ENCODE data around the gene SMTN. TPM values are rescaled to one million over a fixed set of nuclear protein-coding genes. Genes with fewer than 3 reads are reported as not detected.
"Not testable (repeated sequence)": the region's sequence is repeated elsewhere in the genome, so short reads cannot be mapped to it uniquely, and the experiment has no call there.

SMTN gene
- total and polyA plus RNA-seq, 4 experiments from 2014 or later: 0.34 to 1.7 (median 1.2) TPM

- H3K27me3 Mint-ChIP-seq; POLR2A ChIA-PET (ENCODE audit: partially characterized antibody); H3K4me3 Mint-ChIP-seq; CTCF ChIA-PET (ENCODE audit: partially characterized antibody); H3K36me3 Mint-ChIP-seq; H3K36me3 ChIP-seq (ENCODE audit: insufficient read depth, low read length); H3K27ac ChIP-seq (ENCODE audit: low read depth, low read length); H3K27ac Mint-ChIP-seq; H3K4me3 ChIP-seq (ENCODE audit: low read length in 2 of 2); H3K27me3 ChIP-seq (ENCODE audit: insufficient read depth, low read length); H3K4me1 Mint-ChIP-seq; H3K9me3 ChIP-seq (ENCODE audit: control insufficient read depth in 1 of 2, low read length in 2 of 2); H3K4me1 ChIP-seq (ENCODE audit: insufficient read depth, low read length); DNase-seq; intact Hi-C loops (cut with micrococcal nuclease); H3K9me3 Mint-ChIP-seq: not testable (repeated sequence)
Measured at GRCh38 chr22:31059663-31060062, 21.5 kb upstream of the SMTN start.

- no peak overlapping the region for H3K27ac ChIP-seq (ENCODE audit: low read depth, low read length)
- no peaks in the 10 kb centered on the region for H3K9me3 Mint-ChIP-seq
- no peaks in the 10 kb centered on the region for H3K36me3 ChIP-seq (ENCODE audit: insufficient read depth, low read length)
- H3K27ac Mint-ChIP-seq: no peak overlapping the region
- POLR2A ChIA-PET (ENCODE audit: partially characterized antibody): no interaction called here
- no peak for DNase-seq
- no peaks in the 10 kb centered on the region for H3K27me3 ChIP-seq (ENCODE audit: insufficient read depth, low read length)
- no peak overlapping the region for H3K4me3 ChIP-seq (ENCODE audit: low read length in 2 of 2)
- no peak overlapping the region for H3K4me3 Mint-ChIP-seq
- no peaks in the 10 kb centered on the region for H3K9me3 ChIP-seq (ENCODE audit: control insufficient read depth in 1 of 2, low read length in 2 of 2)
- H3K36me3 Mint-ChIP-seq: no peaks in the 10 kb centered on the region
- H3K27me3 Mint-ChIP-seq: no peaks in the 10 kb centered on the region
- no peaks in the 10 kb centered on the region for H3K4me1 ChIP-seq (ENCODE audit: insufficient read depth, low read length)
- H3K4me1 Mint-ChIP-seq: peaks cover 0 to 1% (median 0%) of the 10 kb centered on the region in 4 donors
- intact Hi-C loops (cut with micrococcal nuclease): no loop called here
- CTCF ChIA-PET (ENCODE audit: partially characterized antibody): no interaction called here
Measured at GRCh38 chr22:31062566-31063230, 18.4 kb upstream of the SMTN start.

- Histone ChIP-seq H3K27ac (ENCODE audit: low read depth, low read length) (no peak overlapping the region), H3K9me3 (ENCODE audit: control insufficient read depth in 1 of 2, low read length in 2 of 2) (no peaks in the 10 kb centered on the region), H3K27me3 (ENCODE audit: insufficient read depth, low read length) (no peaks in the 10 kb centered on the region), H3K36me3 (ENCODE audit: insufficient read depth, low read length) (no peaks in the 10 kb centered on the region), H3K4me3 (ENCODE audit: low read length in 2 of 2) (no peak overlapping the region), H3K4me1 (ENCODE audit: insufficient read depth, low read length) (no peaks in the 10 kb centered on the region)
- intact Hi-C loops (cut with micrococcal nuclease): no loop called here
- no peaks in the 10 kb centered on the region for H3K9me3 Mint-ChIP-seq
- no peak overlapping the region for H3K27ac Mint-ChIP-seq
- H3K4me3 Mint-ChIP-seq: no peak overlapping the region
- POLR2A ChIA-PET (ENCODE audit: partially characterized antibody): interaction anchor here (1.0 to 1.3 kb wide), 2 partner anchors 11 to 42 kb away, joined by 3 to 4 read pairs; partner anchors contain the start of gene SELENOM
- no peak for DNase-seq
- H3K4me1 Mint-ChIP-seq: peaks cover 0 to 1% (median 0%) of the 10 kb centered on the region in 4 donors
- CTCF ChIA-PET (ENCODE audit: partially characterized antibody): interaction anchor here (1.0 kb wide), 1 partner anchor 1476 kb away, joined by 3 read pairs; no protein-coding TSS in a partner anchor
- no peaks in the 10 kb centered on the region for H3K36me3 Mint-ChIP-seq
- no peaks in the 10 kb centered on the region for H3K27me3 Mint-ChIP-seq
Measured at GRCh38 chr22:31064369-31064768, 16.7 kb upstream of the SMTN start.

- H3K4me3 Mint-ChIP-seq: no peak overlapping the region
- no peak for DNase-seq
- intact Hi-C loops (cut with micrococcal nuclease): no loop called here
Measured at GRCh38 chr22:31068970-31069369, 12.1 kb upstream of the SMTN start.

GRCh38 chr22:31069691-31070314 lies 11.3 kb upstream of the SMTN start:
- POLR2A ChIA-PET (ENCODE audit: partially characterized antibody); DNase-seq; H3K36me3 Mint-ChIP-seq; H3K4me3 ChIP-seq (ENCODE audit: low read length in 2 of 2); CTCF ChIA-PET (ENCODE audit: partially characterized antibody); H3K27me3 ChIP-seq (ENCODE audit: insufficient read depth, low read length); H3K27ac ChIP-seq (ENCODE audit: low read depth, low read length); H3K4me3 Mint-ChIP-seq; intact Hi-C loops (cut with micrococcal nuclease); H3K9me3 Mint-ChIP-seq; H3K4me1 ChIP-seq (ENCODE audit: insufficient read depth, low read length); H3K36me3 ChIP-seq (ENCODE audit: insufficient read depth, low read length); H3K4me1 Mint-ChIP-seq; H3K27ac Mint-ChIP-seq; H3K27me3 Mint-ChIP-seq; H3K9me3 ChIP-seq (ENCODE audit: control insufficient read depth in 1 of 2, low read length in 2 of 2): not testable (repeated sequence)

More at GRCh38 chr22:31068970-31069369, 12.1 kb upstream of the SMTN start:
- Mint-ChIP-seq H3K9me3 (no peaks in the 10 kb centered on the region), H3K4me1 (no peaks in the 10 kb centered on the region), H3K36me3 (no peaks in the 10 kb centered on the region), H3K27me3 (no peaks in the 10 kb centered on the region), H3K27ac (no peak overlapping the region)
- H3K4me3 ChIP-seq (ENCODE audit: low read length in 2 of 2): no peak overlapping the region
- H3K4me1 ChIP-seq (ENCODE audit: insufficient read depth, low read length): no peaks in the 10 kb centered on the region
- no peaks in the 10 kb centered on the region for H3K9me3 ChIP-seq (ENCODE audit: control insufficient read depth in 1 of 2, low read length in 2 of 2)
- no peaks in the 10 kb centered on the region for H3K36me3 ChIP-seq (ENCODE audit: insufficient read depth, low read length)
- H3K27ac ChIP-seq (ENCODE audit: low read depth, low read length): no peak overlapping the region
- POLR2A ChIA-PET (ENCODE audit: partially characterized antibody): no interaction called here
- CTCF ChIA-PET (ENCODE audit: partially characterized antibody): no interaction called here
- no peaks in the 10 kb centered on the region for H3K27me3 ChIP-seq (ENCODE audit: insufficient read depth, low read length)

- CTCF ChIA-PET (ENCODE audit: partially characterized antibody); H3K36me3 Mint-ChIP-seq; H3K36me3 ChIP-seq (ENCODE audit: insufficient read depth, low read length); H3K4me3 Mint-ChIP-seq; DNase-seq; intact Hi-C loops (cut with micrococcal nuclease); H3K27ac Mint-ChIP-seq; H3K4me3 ChIP-seq (ENCODE audit: low read length in 2 of 2); H3K27me3 ChIP-seq (ENCODE audit: insufficient read depth, low read length); H3K9me3 Mint-ChIP-seq; H3K4me1 ChIP-seq (ENCODE audit: insufficient read depth, low read length); H3K27me3 Mint-ChIP-seq; H3K27ac ChIP-seq (ENCODE audit: low read depth, low read length); H3K9me3 ChIP-seq (ENCODE audit: control insufficient read depth in 1 of 2, low read length in 2 of 2); POLR2A ChIA-PET (ENCODE audit: partially characterized antibody); H3K4me1 Mint-ChIP-seq: not testable (repeated sequence)
Measured at GRCh38 chr22:31073125-31073524, 8.0 kb upstream of the SMTN start.

GRCh38 chr22:31073545-31074145 lies 7.5 kb upstream of the SMTN start:
- H3K27me3 Mint-ChIP-seq; H3K27ac Mint-ChIP-seq; H3K9me3 Mint-ChIP-seq; H3K27ac ChIP-seq (ENCODE audit: low read depth, low read length); H3K4me3 Mint-ChIP-seq; intact Hi-C loops (cut with micrococcal nuclease); H3K4me1 ChIP-seq (ENCODE audit: insufficient read depth, low read length); H3K9me3 ChIP-seq (ENCODE audit: control insufficient read depth in 1 of 2, low read length in 2 of 2); H3K36me3 ChIP-seq (ENCODE audit: insufficient read depth, low read length); H3K27me3 ChIP-seq (ENCODE audit: insufficient read depth, low read length); DNase-seq; H3K4me3 ChIP-seq (ENCODE audit: low read length in 2 of 2); CTCF ChIA-PET (ENCODE audit: partially characterized antibody); POLR2A ChIA-PET (ENCODE audit: partially characterized antibody); H3K4me1 Mint-ChIP-seq; H3K36me3 Mint-ChIP-seq: not testable (repeated sequence)
